Measurements from ENCODE around the gene FAM200B.

FAM200B gene

DNA sequence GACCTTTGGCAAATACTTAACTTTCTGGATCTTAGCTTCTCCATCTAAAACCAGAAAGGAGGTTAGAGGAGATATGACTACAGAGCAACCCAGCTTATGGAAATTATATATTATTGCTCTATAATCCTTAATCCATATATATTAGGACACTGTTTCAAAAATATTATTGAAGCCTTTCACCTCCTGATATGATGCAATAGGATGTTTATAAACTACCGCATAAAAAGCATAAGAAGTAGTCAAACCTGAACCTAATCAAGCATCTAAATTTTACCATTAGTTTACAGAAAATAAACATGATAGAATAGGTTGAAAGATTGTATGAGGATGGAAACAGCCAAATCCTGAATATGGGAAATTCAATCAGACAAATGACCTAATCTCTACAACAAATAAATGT lies 5.6 kb upstream of the FAM200B start:
- TF ChIP-seq ZFX (IDR thresholded peaks at IDR 0.05): no peak
- TF ChIP-seq, protein P1, sequence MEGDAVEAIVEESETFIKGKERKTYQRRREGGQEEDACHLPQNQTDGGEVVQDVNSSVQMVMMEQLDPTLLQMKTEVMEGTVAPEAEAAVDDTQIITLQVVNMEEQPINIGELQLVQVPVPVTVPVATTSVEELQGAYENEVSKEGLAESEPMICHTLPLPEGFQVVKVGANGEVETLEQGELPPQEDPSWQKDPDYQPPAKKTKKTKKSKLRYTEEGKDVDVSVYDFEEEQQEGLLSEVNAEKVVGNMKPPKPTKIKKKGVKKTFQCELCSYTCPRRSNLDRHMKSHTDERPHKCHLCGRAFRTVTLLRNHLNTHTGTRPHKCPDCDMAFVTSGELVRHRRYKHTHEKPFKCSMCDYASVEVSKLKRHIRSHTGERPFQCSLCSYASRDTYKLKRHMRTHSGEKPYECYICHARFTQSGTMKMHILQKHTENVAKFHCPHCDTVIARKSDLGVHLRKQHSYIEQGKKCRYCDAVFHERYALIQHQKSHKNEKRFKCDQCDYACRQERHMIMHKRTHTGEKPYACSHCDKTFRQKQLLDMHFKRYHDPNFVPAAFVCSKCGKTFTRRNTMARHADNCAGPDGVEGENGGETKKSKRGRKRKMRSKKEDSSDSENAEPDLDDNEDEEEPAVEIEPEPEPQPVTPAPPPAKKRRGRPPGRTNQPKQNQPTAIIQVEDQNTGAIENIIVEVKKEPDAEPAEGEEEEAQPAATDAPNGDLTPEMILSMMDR (conservative IDR thresholded peaks at IDR 0.05): no peak

DNA sequence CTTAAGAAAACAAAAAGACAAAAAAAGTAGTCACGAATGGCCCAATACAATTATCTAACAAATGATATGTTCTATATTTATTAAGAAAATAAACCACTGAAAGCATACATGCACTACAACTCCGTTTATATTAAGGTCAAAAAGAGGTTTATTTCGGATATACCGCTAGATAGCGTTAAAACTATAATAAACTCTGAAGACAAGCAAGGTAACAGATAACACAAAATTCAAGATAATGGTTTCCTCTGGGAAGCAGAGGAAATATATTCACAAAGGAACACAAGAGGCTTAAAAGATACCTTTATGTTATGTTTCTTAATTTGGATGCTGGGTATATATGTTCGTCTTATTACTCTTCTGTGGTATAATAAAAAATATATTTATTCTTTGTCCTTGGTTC lies 4.7 kb upstream of the FAM200B start:
- TF ChIP-seq ZFX (IDR thresholded peaks at IDR 0.05): no peak
- TF ChIP-seq, protein P1 (conservative IDR thresholded peaks at IDR 0.05): no peak
- no peak overlapping the region for H3K27ac ChIP-seq

More for the DNA sequence above, 5.6 kb upstream of the FAM200B start:
- H3K27ac ChIP-seq: no peak overlapping the region

DNA sequence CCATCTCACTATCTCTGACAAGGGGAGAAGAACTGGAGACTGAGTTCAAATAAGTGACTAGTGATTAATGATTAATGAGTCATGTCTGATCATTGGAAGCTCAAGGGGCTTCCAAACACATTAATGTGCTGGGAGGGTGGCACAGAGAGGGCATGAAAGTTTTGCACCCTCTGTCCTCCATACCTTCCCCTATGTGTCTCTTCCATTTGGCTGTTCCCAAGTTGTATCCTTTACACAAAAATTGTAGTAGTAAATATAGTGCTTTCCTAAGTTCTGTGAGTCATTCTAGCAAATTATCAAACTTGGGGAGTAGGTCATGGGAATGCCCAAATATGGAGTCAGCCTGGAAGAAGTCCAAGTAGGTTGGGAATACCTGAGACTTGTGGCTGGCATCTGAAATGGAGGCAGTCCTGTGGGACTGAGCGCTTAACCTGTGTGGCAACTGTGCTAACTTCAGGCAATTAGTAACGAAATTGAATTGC lies 4.1 kb upstream of the FAM200B start:
- no peak overlapping the region for H3K27ac ChIP-seq
- no peak for TF ChIP-seq ZFX (IDR thresholded peaks at IDR 0.05)
- TF ChIP-seq, protein P1 (conservative IDR thresholded peaks at IDR 0.05): no peak

DNA sequence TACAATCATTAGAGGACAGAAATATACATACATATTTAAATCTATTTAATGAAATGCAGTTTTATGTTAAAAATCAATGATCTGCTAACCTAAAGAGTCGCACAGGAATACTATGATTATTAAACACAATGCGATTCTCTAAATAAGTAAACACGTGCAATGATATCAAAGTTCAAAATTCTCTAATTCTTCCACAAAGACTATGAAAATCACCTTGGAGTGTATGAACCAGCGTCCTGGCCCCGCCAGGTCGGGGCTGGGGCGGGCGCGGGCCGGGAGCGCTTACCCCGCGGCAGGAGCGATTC lies 608 bp upstream of the FAM200B start:
- H3K27ac ChIP-seq: peak overlapping the region; percentile 97
- TF ChIP-seq, protein P1 (conservative IDR thresholded peaks at IDR 0.05): no peak
- no peak for TF ChIP-seq ZFX (IDR thresholded peaks at IDR 0.05)

DNA sequence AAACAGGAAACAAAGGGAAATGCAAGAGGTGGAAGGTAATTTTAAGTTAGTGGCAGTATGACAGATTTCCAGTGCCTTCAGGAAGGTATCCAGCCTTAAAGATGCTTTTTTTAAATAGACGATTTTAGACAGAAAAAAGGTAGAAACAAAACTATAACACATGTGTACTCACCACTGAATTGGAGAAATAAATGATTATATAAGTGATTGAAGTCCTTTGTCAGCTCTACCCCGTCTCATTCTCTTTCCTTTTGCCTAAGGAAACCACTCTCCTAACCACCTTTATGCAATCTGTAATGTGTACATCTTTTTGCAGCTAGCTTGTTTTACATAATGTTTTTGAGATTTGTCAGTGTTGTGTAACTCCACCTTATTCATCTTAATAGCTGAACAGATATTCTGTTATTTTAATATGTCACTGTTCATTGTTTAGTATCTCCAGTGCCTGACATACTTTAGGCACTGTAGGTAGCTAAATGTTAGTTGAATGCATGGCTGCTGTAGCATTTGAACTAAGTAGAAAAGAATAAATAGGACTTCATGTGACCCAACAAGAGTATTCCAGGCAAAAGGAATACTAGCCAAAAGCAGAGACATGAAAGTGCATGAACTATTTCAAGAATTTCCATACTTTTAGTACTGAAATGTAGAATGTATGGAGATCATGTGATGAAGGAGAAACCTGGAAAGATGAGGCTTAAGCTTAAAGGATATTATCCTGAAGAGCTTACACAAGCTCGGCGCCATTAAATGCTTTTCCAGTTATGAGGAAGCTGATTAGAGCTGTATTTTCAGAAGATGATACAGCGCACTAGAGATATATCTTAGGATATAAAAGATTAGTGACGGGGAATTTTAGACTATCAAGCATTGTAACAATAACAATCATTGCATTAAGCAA lies 865 bp downstream of the FAM200B start:
- H3K27ac ChIP-seq: peak overlapping the region; percentile 97
- TF ChIP-seq, protein P1 (conservative IDR thresholded peaks at IDR 0.05): no peak; the same call in 1 of the 2 replicates

DNA sequence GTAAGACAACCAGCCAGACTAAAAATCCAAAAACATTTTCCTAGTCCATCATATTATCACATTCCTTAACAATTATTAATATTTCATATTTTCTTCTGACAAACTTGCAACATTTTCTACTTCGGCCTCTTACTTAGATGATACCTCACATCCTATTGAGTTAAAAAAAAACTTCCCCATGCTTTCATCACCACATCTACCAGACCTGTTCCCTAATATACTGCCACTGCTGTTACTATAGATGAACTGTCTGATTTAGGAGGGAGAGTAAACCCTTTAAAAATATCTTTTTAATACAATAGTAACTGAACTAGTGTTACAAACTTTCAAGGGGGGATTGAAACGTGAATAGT lies 1.5 kb downstream of the FAM200B start:
- TF ChIP-seq, protein P1 (conservative IDR thresholded peaks at IDR 0.05): no peak
- TF ChIP-seq ZFX (IDR thresholded peaks at IDR 0.05): no peak
- H3K27ac ChIP-seq: no peak overlapping the region

DNA sequence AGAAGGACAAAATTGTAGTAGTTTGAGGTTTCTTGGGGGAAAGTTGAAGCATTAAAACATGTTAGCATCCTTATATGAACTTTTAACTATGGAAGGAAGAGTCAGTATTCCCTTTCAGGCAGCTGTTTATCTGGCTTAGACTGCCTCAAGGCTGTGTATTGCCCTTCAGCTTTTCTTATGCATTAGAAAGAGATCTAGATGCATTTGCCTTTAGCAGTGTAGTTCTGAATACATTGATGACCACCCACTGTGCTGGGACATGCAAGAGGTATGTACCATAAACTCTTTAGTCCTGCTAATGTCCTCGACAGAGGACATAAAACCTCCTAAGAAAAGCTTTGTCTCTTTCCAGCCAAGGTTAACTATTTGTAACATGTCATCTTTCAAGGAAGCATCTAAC lies 2.9 kb downstream of the FAM200B start:
- TF ChIP-seq, protein P1 (conservative IDR thresholded peaks at IDR 0.05): no peak
- TF ChIP-seq ZFX (IDR thresholded peaks at IDR 0.05): no peak
- H3K27ac ChIP-seq: no peak overlapping the region
